Pancreas (tissue), 10 donors: ENCODE data around the gene TMCC2. TPM values are rescaled to one million over a fixed set of nuclear protein-coding genes. Genes with fewer than 3 reads are reported as not detected.

Experiments
- ATAC-seq, 4 donors: fragments of 200-7000 bp; cut with Tn5 transposase; one replicate each; pipeline versions ENCODE4 v1.8.0 to v1.9.1; 2020; ENCODE audit warnings: mild to moderate bottlenecking in 4 of 4, moderate library complexity in 4 of 4
- DNase-seq, 6 donors: peaks; one replicate each; pipeline ENCODE4 v3.0.0-alpha.2; 2020
- FAIRE-seq: peaks from 2 replicates; lab custom pipeline; 2012; peaks lifted over from hg19 to GRCh38; lab: Jason Lieb, UNC
- H3K27ac ChIP-seq, 4 donors: fragments of 200-600 bp; sonication (generic); 1 replicate in 3 of 4; 2 replicates in 1 of 4; pipeline versions ENCODE4 v1.5.0 to v1.8.0; 2020
- H3K27me3 ChIP-seq, 4 donors: fragments of 200-600 bp; one replicate each; pipeline ENCODE4 v1.8.0; 2021
- H3K36me3 ChIP-seq, 3 donors: fragments of 200-600 bp; sonication (generic) in 1 of 3; one replicate each; pipeline versions ENCODE4 v1.5.0 to v1.8.0; 2020 to 2021
- H3K4me1 ChIP-seq, 3 donors: fragments of 200-600 bp; one replicate each; pipeline ENCODE4 v1.8.0; 2021
- H3K4me3 ChIP-seq, 4 donors: fragments of 200-600 bp; sonication (generic) in 2 of 4; one replicate each; pipeline versions ENCODE4 v1.5.0 to v1.8.0; 2020 to 2021
- H3K9me3 ChIP-seq, 4 donors: fragments of 200-600 bp; one replicate each; pipeline ENCODE4 v1.8.0; 2021
- CTCF ChIP-seq, 4 donors: fragments of 200-600 bp; sonication (generic) in 3 of 4; IDR thresholded peaks; one replicate each; pipeline versions ENCODE4 v1.5.0 to v1.8.0; 2021; ENCODE audit warnings: antibody characterized with exemption in 4 of 4
- WGBS, 2 donors: extraction: QIAGEN DNeasy Blood & Tissue Kit; methylation state at CpG; one replicate each; pipeline ENCODE4 v1.1.7; 2013; 5-methylcytosine and 5-hydroxymethylcytosine counted together
- intact Hi-C, 3 donors: fragments of 100-400 bp; cut with DNase I; formaldehyde crosslinking; loops; one replicate each; pipeline versions ENCODE4 v1.11.1 to v1.14.2; 2022
- polyA plus RNA-seq, 2 donors: library from polyadenylated mRNA; stranded (reverse); fragments of 200-250 nt; gene quantifications; one replicate each; pipeline ENCODE4 v1.2.3, GENCODE V29; 2013
- total RNA-seq, 6 donors: library from RNA; stranded (reverse); fragmentation: NEBNext Ultra II Directional in 4 of 6; extraction: Animal tissue kit (Norgen Biotek cat#: 25700) in 4 of 6; gene quantifications; one replicate each; pipeline versions ENCODE4 v1.2.1 to v1.2.4, GENCODE V29; 2021 to 2023
- donor health status: healthy with polysubstance abuse.
- donor health status: DM: no; HTN: no; CAD: no; lungs with moderate emphysema.
- donor health status: DM: no; HTN: no; CAD: no.
- donor health status: control.
- donor health status: control.
- donor health status: Bipolar disorder and iron deficiency.
- donor health status: DM: yes; HTN: yes; CAD: no.
- donor health status: DM: no; HTN: no; CAD: no.
- donor health status: DM: no; HTN: no; CAD: no.
- donor health status: DM: yes; HTN: yes; CAD: no.

Gene TMCC2
- total and polyA plus RNA-seq, 8 donors = 0.55 to 4.3 (median 1.2) TPM

DNA sequence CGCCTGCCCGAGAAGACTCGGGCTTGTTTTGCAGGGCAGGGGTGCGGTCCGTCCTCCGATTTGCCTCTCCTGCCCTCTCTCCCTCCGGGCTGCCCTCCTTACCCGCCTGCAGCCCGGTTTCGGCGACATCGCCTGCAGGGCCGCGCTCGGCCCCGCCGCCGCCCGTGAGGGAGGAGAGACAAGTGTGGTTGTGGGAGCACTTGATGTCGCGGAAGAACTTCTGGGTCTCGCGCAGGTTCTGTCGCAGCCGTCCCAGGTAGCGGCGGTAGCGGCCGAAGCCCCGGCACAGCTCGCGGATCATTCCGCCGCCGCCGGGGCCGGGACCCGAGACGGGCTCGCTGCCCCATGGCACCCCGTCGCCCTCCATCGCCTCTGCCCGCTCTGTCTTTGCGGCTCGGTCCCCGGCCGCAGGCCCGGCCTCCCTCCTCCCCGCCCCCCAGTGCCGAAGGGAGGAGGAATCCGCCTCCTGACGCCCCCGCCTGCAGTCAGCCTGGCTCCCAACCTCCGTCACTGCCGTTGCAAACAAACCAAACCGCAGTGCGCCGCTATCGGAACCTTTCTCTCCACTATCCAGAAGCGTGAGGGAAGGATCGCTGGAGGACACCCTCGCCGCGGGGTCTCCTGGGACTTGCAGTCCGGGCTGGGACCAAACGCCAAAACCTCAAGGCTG is 16.4 kb upstream of the TMCC2 start, which contains the start of gene DSTYK:
TSS of gene DSTYK (minus strand) at position 534 of the 670 bp plus-strand sequence. CDS start at position 367, 167 bp downstream.
- Histone ChIP-seq H3K4me1 (peaks cover 0 to 5% (median 0%) of the 10 kb centered on the region in 3 donors), H3K27me3 (no peaks in the 10 kb centered on the region), H3K9me3 (no peaks in the 10 kb centered on the region), H3K4me3 (peak within 1 kb of the TSS; percentile 88 to 97 (median 94)), H3K27ac (peak within 1 kb of the TSS; percentile 76 to 95 (median 86)), H3K36me3 (no peaks in the 10 kb centered on the region)
- no peak for TF ChIP-seq CTCF (IDR thresholded peaks at IDR 0.05)
- ATAC-seq (peak; percentile 94 to 97 (median 95)), DNase-seq (peak; percentile 85 to 96 (median 90)), FAIRE-seq (no peak)
- intact Hi-C loops = loop anchor here in 1 of 3 donors (10.0 kb wide), 1 partner anchor 87 kb away; the partner anchor contains the start of gene RBBP5
- 0 to 1% methylated on average over 56 to 67 of the region's 67 CpGs for whole genome bisulfite sequencing, 2 donors

DNA sequence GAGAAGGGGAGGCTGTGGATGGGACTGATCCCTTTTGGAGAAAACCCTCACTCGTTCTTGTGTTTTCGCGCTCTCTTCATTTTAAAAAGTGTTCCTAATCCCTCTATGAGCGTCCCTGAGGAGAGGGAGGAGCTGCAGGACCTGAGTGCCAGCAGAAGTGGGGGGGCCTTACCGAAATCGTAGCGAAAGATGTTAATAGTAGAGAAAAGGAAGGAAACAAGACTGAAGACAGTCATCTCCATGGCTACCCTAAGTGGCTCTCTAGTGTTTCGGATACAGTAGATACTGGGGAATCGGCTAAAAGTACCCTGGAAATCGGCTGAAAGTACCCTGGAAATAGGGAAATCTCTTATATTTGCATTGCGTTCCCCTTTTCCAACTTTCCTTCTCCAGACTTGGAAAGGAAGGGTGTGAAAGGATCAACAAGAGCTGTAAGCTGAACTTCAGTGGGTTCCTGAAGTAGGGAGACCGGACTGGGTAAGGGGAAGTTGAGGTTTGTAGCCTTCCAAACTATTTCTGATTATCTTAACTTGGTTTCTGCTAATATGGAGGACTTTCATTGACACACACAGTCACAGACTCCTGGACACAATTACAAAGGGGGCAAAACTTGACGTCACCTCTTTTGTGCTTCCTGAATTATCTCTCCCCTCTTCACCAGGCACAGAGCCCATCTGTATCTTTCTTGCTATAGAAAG is 15.8 kb upstream of the TMCC2 start:
- no peak for TF ChIP-seq CTCF (IDR thresholded peaks at IDR 0.05)
- Histone ChIP-seq H3K9me3 (no peaks in the 10 kb centered on the region), H3K27ac (peak overlapping the region; percentile 76 to 95 (median 86)), H3K36me3 (no peaks in the 10 kb centered on the region), H3K4me3 (peak overlapping the region; percentile 88 to 97 (median 94)), H3K4me1 (peaks cover 0 to 5% (median 0%) of the 10 kb centered on the region in 3 donors), H3K27me3 (no peaks in the 10 kb centered on the region)
- intact Hi-C loops = loop anchor here in 1 of 3 donors (10.0 kb wide), 1 partner anchor 87 kb away; the partner anchor contains the start of gene RBBP5
- WGBS, 2 donors = 44 to 49% methylated on average over 13 of the region's 13 CpGs
- DNase-seq (no peak), ATAC-seq (peak in 1 of 4 donors; percentile 5), FAIRE-seq (no peak)

- no peak for FAIRE-seq
- Histone ChIP-seq H3K4me1 (peaks cover 0 to 5% (median 0%) of the 10 kb centered on the region in 3 donors), H3K4me3 (no peak overlapping the region), H3K9me3 (no peaks in the 10 kb centered on the region), H3K27ac (no peak overlapping the region), H3K27me3 (no peaks in the 10 kb centered on the region), H3K36me3 (no peaks in the 10 kb centered on the region)
- 63 to 74% methylated on average over 1 of the region's 1 CpG for WGBS, 2 donors
- no peak for TF ChIP-seq CTCF (IDR thresholded peaks at IDR 0.05)
- no peak for DNase-seq
- no peak for ATAC-seq
- intact Hi-C loops = loop anchor here in 1 of 3 donors (10.0 kb wide), 1 partner anchor 90 kb away; the partner anchor contains the start of gene RBBP5
Measured at GRCh38 chr1:205214756-205215155, 13.0 kb upstream of the TMCC2 start.

DNA sequence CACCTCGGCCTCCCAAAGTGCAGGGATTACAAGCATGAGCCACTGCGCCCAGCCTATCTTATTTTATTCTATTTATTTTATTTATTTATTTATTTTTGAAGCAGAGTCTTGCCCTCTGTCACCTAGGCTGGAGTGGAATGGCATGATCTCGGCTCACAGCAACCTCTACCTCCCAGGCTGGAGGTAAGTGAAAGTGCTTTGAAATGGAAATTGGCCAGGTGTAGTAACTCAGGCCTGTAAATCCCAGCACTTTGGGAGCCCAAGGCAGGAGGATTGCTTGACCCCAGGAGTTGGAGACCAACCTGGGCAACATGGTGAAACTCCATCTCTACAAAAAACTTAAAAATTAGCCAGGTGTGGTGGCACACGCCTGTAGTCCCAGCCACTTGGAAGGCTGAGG is 11.2 kb upstream of the TMCC2 start:
- H3K9me3 ChIP-seq = no peaks in the 10 kb centered on the region
- H3K27me3 ChIP-seq = no peaks in the 10 kb centered on the region
- intact Hi-C loops = loop anchor here in 1 of 3 donors (10.0 kb wide), 1 partner anchor 92 kb away; the partner anchor contains the start of gene RBBP5
- H3K4me3 ChIP-seq = no peak overlapping the region
- no peaks in the 10 kb centered on the region for H3K36me3 ChIP-seq
- no peak for DNase-seq
- no peak for FAIRE-seq
- TF ChIP-seq CTCF (IDR thresholded peaks at IDR 0.05) = no peak
- H3K27ac ChIP-seq = no peak overlapping the region
- no peak for ATAC-seq
- 62 to 76% methylated on average over 4 of the region's 4 CpGs for WGBS, 2 donors
- no peaks in the 10 kb centered on the region for H3K4me1 ChIP-seq
